Endothelial cell of umbilical vein (primary cell): ENCODE data around the gene SETBP1. TPM values are rescaled to one million over a fixed set of nuclear protein-coding genes. Genes with fewer than 3 reads are reported as not detected.

Experiments used
- BruUV-seq: library from RNA; stranded (reverse); fragments of 400-500 nt; replicated peaks from 2 replicates; lab custom pipeline; 2021; lab: Mats Ljungman, UMichigan
- CTCF ChIA-PET: fragments of 300-600, 350-600 bp; sonication (Branson Sonifier 250); formaldehyde crosslinking; loops from one replicate; lab custom pipeline; 2021; ENCODE audit warnings: antibody characterized with exemption, inconsistent platforms; lab: Charles Lee
- POLR2A ChIA-PET: fragments of 300-600, 350-600 bp; sonication (Branson Sonifier 250); formaldehyde crosslinking; loops from one replicate; lab custom pipeline; 2021; ENCODE audit warnings: antibody characterized with exemption, inconsistent platforms; lab: Charles Lee
- DNase-seq: peaks from one replicate; pipeline ENCODE4 v3.0.0-alpha.2; 2011; ENCODE audit warnings: low read depth, low spot score
- FAIRE-seq: peaks from 2 replicates; lab custom pipeline; 2011; peaks lifted over from hg19 to GRCh38; lab: Jason Lieb, UNC
- H2AFZ ChIP-seq: 2 replicates; pipeline ENCODE4 v1.6.0; 2012; ENCODE audit warnings: low read depth, low read length, control low read depth, inconsistent platforms
- H3K27ac ChIP-seq: 2 replicates; pipeline ENCODE4 v1.5.1; 2011; ENCODE audit warnings: low read depth, mild to moderate bottlenecking, control low read depth, low read length, moderate library complexity; ENCODE audit not compliant: insufficient read depth
- H3K27me3 ChIP-seq, 2 experiments: 2 replicates each; pipeline versions ENCODE4 v1.6.0 to v1.6.1; 2011; ENCODE audit warnings: low read length in 2 of 2, mixed read lengths in 1 of 2; ENCODE audit not compliant: control insufficient read depth in 2 of 2, insufficient read depth in 2 of 2
- H3K36me3 ChIP-seq, 2 experiments: 2 replicates in 1 of 2; 3 replicates in 1 of 2; pipeline ENCODE4 v1.5.1; 2011; ENCODE audit warnings: low read length in 2 of 2, mild to moderate bottlenecking in 1 of 2, moderate library complexity in 1 of 2; ENCODE audit not compliant: control insufficient read depth in 2 of 2, insufficient read depth in 2 of 2; ENCODE audit errors: extremely low read depth in 1 of 2
- H3K4me1 ChIP-seq: 3 replicates; pipeline ENCODE4 v1.5.1; 2011; ENCODE audit warnings: mild to moderate bottlenecking, low read length; ENCODE audit not compliant: control insufficient read depth, insufficient read depth; ENCODE audit errors: extremely low read depth
- H3K4me2 ChIP-seq: 2 replicates; pipeline ENCODE4 v1.6.1; 2011; ENCODE audit warnings: low read length, control low read depth, mixed read lengths; ENCODE audit not compliant: insufficient read depth
- H3K4me3 ChIP-seq, 3 experiments: fragments of 200-600 bp in 1 of 3; sonication (generic), shearing (Covaris generic) in 1 of 3; replicated peaks in 1 of 3; 2 replicates each; pipeline ENCODE4 v1.5.1; 2011 to 2016; ENCODE audit warnings: control low read depth in 3 of 3, low read length in 3 of 3, mild to moderate bottlenecking in 2 of 3, inconsistent platforms in 1 of 3, low read depth in 1 of 3, moderate library complexity in 1 of 3; ENCODE audit not compliant: insufficient read depth in 1 of 3
- H3K79me2 ChIP-seq: 2 replicates; pipeline ENCODE4 v1.6.0; 2012; ENCODE audit warnings: low read length, inconsistent platforms; ENCODE audit not compliant: control insufficient read depth, insufficient read depth
- H3K9ac ChIP-seq: replicated peaks from 2 replicates; pipeline ENCODE3; 2011; ENCODE audit warnings: low read length, control low read depth; ENCODE audit not compliant: insufficient read depth; ENCODE audit errors: extremely low read depth
- H3K9me1 ChIP-seq: replicated peaks from 3 replicates; pipeline ENCODE4 v1.6.0; 2011; ENCODE audit warnings: mild to moderate bottlenecking, low read length; ENCODE audit not compliant: control insufficient read depth, insufficient read depth; ENCODE audit errors: extremely low read depth
- H3K9me3 ChIP-seq: replicated peaks from 2 replicates; pipeline ENCODE4 v1.5.1; 2012; ENCODE audit warnings: low read length, inconsistent platforms; ENCODE audit not compliant: control insufficient read depth, insufficient read depth
- H4K20me1 ChIP-seq: replicated peaks from 2 replicates; pipeline ENCODE3; 2011; ENCODE audit warnings: mild to moderate bottlenecking, low read length; ENCODE audit not compliant: control insufficient read depth, insufficient read depth; ENCODE audit errors: extremely low read depth
- CTCF ChIP-seq, 2 donors: IDR thresholded peaks; 1 replicate in 1 of 2; 2 replicates in 1 of 2; pipeline ENCODE4 v1.5.1; 2011; ENCODE audit warnings: low read length in 2 of 2, mild to moderate bottlenecking in 2 of 2, moderate library complexity in 2 of 2, control low read depth in 1 of 2, inconsistent platforms in 1 of 2, low read depth in 1 of 2; ENCODE audit not compliant: insufficient read depth in 1 of 2; ENCODE audit errors: extremely low read depth in 1 of 2
- EZH2 ChIP-seq: IDR thresholded peaks from 2 replicates; pipeline ENCODE4 v1.6.1; 2012; ENCODE audit warnings: borderline replicate concordance, low read depth, mild to moderate bottlenecking, moderate library complexity, low read length, inconsistent platforms; ENCODE audit not compliant: severe bottlenecking
- FOS ChIP-seq: IDR thresholded peaks from 2 replicates; pipeline ENCODE4 v1.6.1; 2011; ENCODE audit warnings: mild to moderate bottlenecking, low read length, moderate library complexity, borderline replicate concordance; ENCODE audit not compliant: insufficient read depth
- GATA2 ChIP-seq: IDR thresholded peaks from 2 replicates; pipeline ENCODE4 v1.7.0; 2011; ENCODE audit warnings: low read depth, mild to moderate bottlenecking, moderate library complexity, mixed read lengths, low read length; ENCODE audit not compliant: insufficient read length, insufficient read depth
- JUN ChIP-seq: IDR thresholded peaks from 2 replicates; pipeline ENCODE4 v1.6.1; 2011; ENCODE audit warnings: borderline replicate concordance, low read depth; ENCODE audit not compliant: insufficient read length, insufficient read depth
- MAX ChIP-seq: IDR thresholded peaks from 2 replicates; pipeline ENCODE4 v1.6.1; 2011; ENCODE audit not compliant: insufficient read depth, insufficient read length
- MYC ChIP-seq: IDR thresholded peaks from one replicate; pipeline ENCODE4 v1.6.1; 2011; ENCODE audit warnings: mild to moderate bottlenecking, low read depth, low read length
- POLR2A ChIP-seq: IDR thresholded peaks from 2 replicates; pipeline ENCODE4 v1.6.1; 2012; ENCODE audit warnings: low read depth, mild to moderate bottlenecking, control low read depth, low read length
- POLR2AphosphoS5 ChIP-seq: IDR thresholded peaks from 2 replicates; pipeline ENCODE4 v1.6.1; 2012; ENCODE audit warnings: low read depth, mild to moderate bottlenecking, control low read depth, low read length, moderate library complexity; ENCODE audit not compliant: insufficient read depth
- dilution Hi-C: fragments of 300-500 bp; cut with MboI; formaldehyde crosslinking; loops from one replicate; pipeline ENCODE4 v1.15.0; 2019; ENCODE audit warnings: low sequenced_read_pairs; ENCODE audit not compliant: extremely low pct_ligation_motif_present
- intact Hi-C: fragments of 100-400 bp; cut with micrococcal nuclease; formaldehyde crosslinking; loops from one replicate; pipeline ENCODE4 v1.10.0; 2022
- polyA plus RNA-seq, 4 experiments: library from polyadenylated mRNA; depleted of rRNA in 3 of 4; stranded (reverse) in 3 of 4; unstranded in 1 of 4; fragments of >200 nt; gene quantifications; 2 replicates each; pipeline versions ENCODE4 v1.2.1 to v1.2.3, GENCODE V29; 2011 to 2012; ENCODE audit warnings: missing spikeins in 1 of 4
- total RNA-seq: library from RNA; stranded (reverse); gene quantifications from 2 replicates; pipeline ENCODE4 v1.2.3, GENCODE V29; 2021

The SETBP1 gene
- total and polyA plus RNA-seq, 2 donors (not counting 3 experiments of a cell fraction or from before 2014, with no cell fraction given), result 0.76 to 3.1 TPM

GRCh38 chr18:44883671-44884070 is 203.0 kb downstream of the SETBP1 start:
- intact Hi-C loops (no loop called here), dilution Hi-C loops (no loop called here)
- no peaks in the 10 kb centered on the region for H3K9me3 ChIP-seq
- TF ChIP-seq POLR2AphosphoS5, result no peak
- TF ChIP-seq CTCF (IDR thresholded peaks at IDR 0.05; ENCODE audit: extremely low read depth in 1 of 2, insufficient read depth in 1 of 2, low read depth in 1 of 2, low read length in 2 of 2), result no peak
- TF ChIP-seq POLR2A, result no peak
- no peak for TF ChIP-seq FOS
- TF ChIP-seq GATA2, result no peak
- no peak for TF ChIP-seq EZH2
- TF ChIP-seq MAX, result no peak
- TF ChIP-seq JUN, result no peak
- TF ChIP-seq MYC, result no peak
- H4K20me1 ChIP-seq, result no peaks in the 10 kb centered on the region
- no peak overlapping the region for H3K4me3 ChIP-seq
- no peaks in the 10 kb centered on the region for H3K36me3 ChIP-seq
- ChIA-PET POLR2A (no interaction called here), CTCF (no interaction called here)
- H3K4me2 ChIP-seq, result no peak overlapping the region
- no TSS peak for BruUV-seq
- H3K9ac ChIP-seq, result no peak overlapping the region
- no peak overlapping the region for H2AFZ ChIP-seq
- H3K79me2 ChIP-seq, result no peaks in the 10 kb centered on the region
- H3K27me3 ChIP-seq, result no peaks in the 10 kb centered on the region
- H3K27ac ChIP-seq, result no peak overlapping the region
- FAIRE-seq (no peak), DNase-seq (no peak)
- no peaks in the 10 kb centered on the region for H3K4me1 ChIP-seq
- H3K9me1 ChIP-seq, result no peaks in the 10 kb centered on the region
